Measurements from ENCODE around the gene RBM25.
"Not testable (repeated sequence)": the region's sequence is repeated elsewhere in the genome, so short reads cannot be mapped to it uniquely, and the experiment has no call there.

The RBM25 gene

GRCh38 chr14:73058224-73058921 is at the start of gene RBM25 (continued):
- peak; percentile 47 for TF ChIP-seq ZNF335 (tag by site-specific recombination; conservative IDR thresholded peaks at IDR 0.05)
- TF ChIP-seq ZBTB6 (tag by site-specific recombination; IDR thresholded peaks at IDR 0.05) = no peak
- TF ChIP-seq PATZ1 (tag by site-specific recombination; IDR thresholded peaks at IDR 0.05) = no peak
- no peak for TF ChIP-seq ZNF169 (tag by site-specific recombination; IDR thresholded peaks at IDR 0.05)
- TF ChIP-seq ZNF2 (tag by site-specific recombination; IDR thresholded peaks at IDR 0.05) = 0 out of 2 replicates have a peak, but pooled peaks have one; percentile 13
- TF ChIP-seq BCL11B (tag by site-specific recombination; IDR thresholded peaks at IDR 0.05; ENCODE audit: low read depth) = no peak
- no peak for TF ChIP-seq ZNF266 (tag by site-specific recombination; IDR thresholded peaks at IDR 0.05; ENCODE audit: low read depth)
- TF ChIP-seq ZXDB (tag by site-specific recombination; IDR thresholded peaks at IDR 0.05) = peak; percentile 71
- TF ChIP-seq ZNF404 (tag by site-specific recombination; IDR thresholded peaks at IDR 0.05) = no peak
- peak; percentile 89 for TF ChIP-seq YY1 (tag by site-specific recombination; IDR thresholded peaks at IDR 0.05)
- peak; percentile 74 for TF ChIP-seq ZNF501 (tag by site-specific recombination; IDR thresholded peaks at IDR 0.05)
- TF ChIP-seq ZBTB44 (tag by site-specific recombination; IDR thresholded peaks at IDR 0.05) = no peak
- TF ChIP-seq ZNF114 (tag by site-specific recombination; IDR thresholded peaks at IDR 0.05) = no peak
- TF ChIP-seq ZFP37 (tag by site-specific recombination; IDR thresholded peaks at IDR 0.05) = no peak
- TF ChIP-seq ZBTB10 (tag by site-specific recombination; IDR thresholded peaks at IDR 0.05) = no peak
- peak; percentile 94 for TF ChIP-seq ZNF76 (tag by site-specific recombination; IDR thresholded peaks at IDR 0.05; ENCODE audit: borderline replicate concordance, low read depth)
- TF ChIP-seq ZNF629 (tag by site-specific recombination; IDR thresholded peaks at IDR 0.05) = peak; percentile 67
- TF ChIP-seq ZNF350 (tag by site-specific recombination; IDR thresholded peaks at IDR 0.05) = no peak
- peak; percentile 74 for TF ChIP-seq SP3 (tag by site-specific recombination; IDR thresholded peaks at IDR 0.05)
- no peak; the same call in 1 of the 2 replicates for TF ChIP-seq ZFP69B (tag by site-specific recombination; IDR thresholded peaks at IDR 0.05)
- peak; percentile 68 for TF ChIP-seq KLF16 (tag by site-specific recombination; IDR thresholded peaks at IDR 0.05)
- no peak for TF ChIP-seq SETDB1 (IDR thresholded peaks at IDR 0.05; ENCODE audit: insufficient read length, low read length)
- TF ChIP-seq ZNF837 (tag by site-specific recombination; IDR thresholded peaks at IDR 0.05) = no peak
- no peak for TF ChIP-seq ZNF560 (tag by site-specific recombination; IDR thresholded peaks at IDR 0.05; ENCODE audit: borderline replicate concordance)
- TF ChIP-seq ZNF664 (tag by site-specific recombination; IDR thresholded peaks at IDR 0.05) = no peak
- TF ChIP-seq ZNF792 (tag by site-specific recombination; IDR thresholded peaks at IDR 0.05) = no peak
- TF ChIP-seq YY2 (tag by site-specific recombination; IDR thresholded peaks at IDR 0.05) = peak; percentile 79
- TF ChIP-seq BCL11A (tag by site-specific recombination; IDR thresholded peaks at IDR 0.05; ENCODE audit: low read depth) = no peak

GRCh38 chr14:73011189-73011588 is 47.1 kb upstream of the RBM25 start:
- POLR2A ChIA-PET = interaction anchor here (0.6 kb wide), 1 partner anchor 96 kb away, joined by 3 read pairs; no protein-coding TSS in a partner anchor

More at GRCh38 chr14:73011189-73011588, 47.1 kb upstream of the RBM25 start:
- H3K9me3 ChIP-seq (ENCODE audit: control insufficient read depth, insufficient read depth, low read depth, low read length); H3K4me1 ChIP-seq (ENCODE audit: control insufficient read depth, insufficient read depth, low read length); H3K4me3 ChIP-seq (ENCODE audit: low read depth, low read length); H3K27ac ChIP-seq (ENCODE audit: extremely low read depth, low read depth, low read length); CTCF ChIA-PET: not testable (repeated sequence)
- H3K36me3 ChIP-seq (ENCODE audit: control insufficient read depth in 2 of 2, insufficient read depth in 1 of 2, low read length in 2 of 2) = peaks cover 6 to 14% of the 10 kb centered on the region in 2 experiments; a peak in 2 of 3 replicates

Data from HEK293 (cell line).